ENCODE results near the gene FZR1. TPM values are rescaled to one million over a fixed set of nuclear protein-coding genes. Genes with fewer than 3 reads are reported as not detected.

The FZR1 gene
- total RNA-seq, 1 experiment from 2014 or later, result 87.4 TPM

GRCh38 chr19:3508771-3509535, 2.8 kb downstream of the FZR1 start:
- Histone ChIP-seq H3K4me1 (ENCODE audit: insufficient read depth, low read length, poor library complexity, severe bottlenecking) (peaks cover 23% of the 10 kb centered on the region), H3K4me3 (ENCODE audit: low read depth, low read length, poor library complexity, severe bottlenecking) (no peak overlapping the region), H3K9me3 (ENCODE audit: low read depth, low read length, poor library complexity, severe bottlenecking) (no peaks in the 10 kb centered on the region), H3K27me3 (replicated peaks; ENCODE audit: insufficient read depth, low read depth, low read length, poor library complexity) (no peaks in the 10 kb centered on the region), H3K36me3 (ENCODE audit: insufficient read depth, low read length, poor library complexity, severe bottlenecking) (peaks cover 25% of the 10 kb centered on the region), H3K27ac (ENCODE audit: low read depth, low read length, poor library complexity, severe bottlenecking) (no peak overlapping the region)
- ChIA-PET POLR2A (ENCODE audit: low non-redundant PET) (no interaction called here), CTCF (no interaction called here)
- no TSS peak for BruUV-seq (replicated peaks)
- intact Hi-C loops (cut with micrococcal nuclease; ENCODE audit: unreplicated experiment), result no loop called here
- TF ChIP-seq, protein P1, sequence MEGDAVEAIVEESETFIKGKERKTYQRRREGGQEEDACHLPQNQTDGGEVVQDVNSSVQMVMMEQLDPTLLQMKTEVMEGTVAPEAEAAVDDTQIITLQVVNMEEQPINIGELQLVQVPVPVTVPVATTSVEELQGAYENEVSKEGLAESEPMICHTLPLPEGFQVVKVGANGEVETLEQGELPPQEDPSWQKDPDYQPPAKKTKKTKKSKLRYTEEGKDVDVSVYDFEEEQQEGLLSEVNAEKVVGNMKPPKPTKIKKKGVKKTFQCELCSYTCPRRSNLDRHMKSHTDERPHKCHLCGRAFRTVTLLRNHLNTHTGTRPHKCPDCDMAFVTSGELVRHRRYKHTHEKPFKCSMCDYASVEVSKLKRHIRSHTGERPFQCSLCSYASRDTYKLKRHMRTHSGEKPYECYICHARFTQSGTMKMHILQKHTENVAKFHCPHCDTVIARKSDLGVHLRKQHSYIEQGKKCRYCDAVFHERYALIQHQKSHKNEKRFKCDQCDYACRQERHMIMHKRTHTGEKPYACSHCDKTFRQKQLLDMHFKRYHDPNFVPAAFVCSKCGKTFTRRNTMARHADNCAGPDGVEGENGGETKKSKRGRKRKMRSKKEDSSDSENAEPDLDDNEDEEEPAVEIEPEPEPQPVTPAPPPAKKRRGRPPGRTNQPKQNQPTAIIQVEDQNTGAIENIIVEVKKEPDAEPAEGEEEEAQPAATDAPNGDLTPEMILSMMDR (conservative IDR thresholded peaks at IDR 0.05; ENCODE audit: low read depth, low read length), result no peak
- TF ChIP-seq EZH2 (IDR thresholded peaks at IDR 0.05; ENCODE audit: borderline replicate concordance, low read depth, low read length, poor library complexity, severe bottlenecking), result no peak
- no peak for DNase-seq (ENCODE audit: low spot score)

DNA sequence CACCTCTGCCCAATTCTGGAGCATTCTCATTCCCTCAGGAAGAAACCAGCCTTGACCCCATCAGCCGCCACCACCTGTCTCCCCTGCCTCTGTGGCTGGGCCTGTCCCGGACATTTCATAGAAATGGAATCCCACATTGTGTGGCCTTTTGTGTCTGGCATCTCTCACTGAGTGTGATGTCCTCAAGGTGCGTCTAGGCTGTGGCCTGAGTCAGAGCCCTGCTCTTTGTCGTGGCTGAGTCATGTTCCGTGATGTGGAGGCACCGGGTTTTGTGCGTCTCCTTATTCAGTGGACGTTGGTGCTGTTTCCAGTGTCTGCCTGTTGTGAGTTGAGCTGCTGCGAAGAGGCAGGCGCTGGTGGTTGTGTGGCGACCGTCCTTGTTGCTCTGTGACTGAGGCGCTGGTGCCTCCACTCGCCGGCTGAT, 3.5 kb downstream of the FZR1 start:
- TF ChIP-seq, protein P1 (conservative IDR thresholded peaks at IDR 0.05; ENCODE audit: low read depth, low read length), result no peak
- no peak for TF ChIP-seq EZH2 (IDR thresholded peaks at IDR 0.05; ENCODE audit: borderline replicate concordance, low read depth, low read length, poor library complexity, severe bottlenecking)
- Histone ChIP-seq H3K4me3 (ENCODE audit: low read depth, low read length, poor library complexity, severe bottlenecking) (no peak overlapping the region), H3K9me3 (ENCODE audit: low read depth, low read length, poor library complexity, severe bottlenecking) (no peaks in the 10 kb centered on the region), H3K27me3 (replicated peaks; ENCODE audit: insufficient read depth, low read depth, low read length, poor library complexity) (no peaks in the 10 kb centered on the region), H3K27ac (ENCODE audit: low read depth, low read length, poor library complexity, severe bottlenecking) (no peak overlapping the region), H3K36me3 (ENCODE audit: insufficient read depth, low read length, poor library complexity, severe bottlenecking) (peaks cover 25% of the 10 kb centered on the region), H3K4me1 (ENCODE audit: insufficient read depth, low read length, poor library complexity, severe bottlenecking) (peaks cover 23% of the 10 kb centered on the region)
- CTCF ChIA-PET, result no interaction called here
- DNase-seq (ENCODE audit: low spot score), result no peak
- intact Hi-C loops (cut with micrococcal nuclease; ENCODE audit: unreplicated experiment), result no loop called here
- POLR2A ChIA-PET (ENCODE audit: low non-redundant PET), result no interaction called here
- BruUV-seq (replicated peaks), result no TSS peak

DNA sequence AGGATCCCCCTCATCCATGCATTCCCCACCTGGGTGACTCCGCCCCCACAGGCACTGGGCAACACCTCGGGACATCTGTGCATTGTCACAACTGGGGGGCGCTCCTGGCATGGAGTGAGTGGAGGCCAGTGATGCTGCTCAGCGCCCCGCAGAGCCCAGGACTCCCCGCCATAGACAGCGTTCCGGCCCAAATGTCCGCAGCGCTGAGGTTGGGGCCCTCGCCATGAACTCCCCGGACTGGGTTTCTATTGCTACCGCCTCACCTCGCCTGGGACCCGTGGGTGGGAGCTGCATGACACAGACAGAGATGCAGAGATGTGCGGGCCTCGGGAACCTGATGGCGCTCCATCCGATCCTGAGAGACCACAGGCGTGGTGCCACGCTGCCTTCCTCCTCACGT, 4.6 kb downstream of the FZR1 start:
- ChIA-PET POLR2A (ENCODE audit: low non-redundant PET) (no interaction called here), CTCF (no interaction called here)
- no peaks in the 10 kb centered on the region for H3K27me3 ChIP-seq (replicated peaks; ENCODE audit: insufficient read depth, low read depth, low read length, poor library complexity)
- intact Hi-C loops (cut with micrococcal nuclease; ENCODE audit: unreplicated experiment), result no loop called here
- H3K4me1 ChIP-seq (ENCODE audit: insufficient read depth, low read length, poor library complexity, severe bottlenecking), result peaks cover 12% of the 10 kb centered on the region
- no peak overlapping the region for H3K4me3 ChIP-seq (ENCODE audit: low read depth, low read length, poor library complexity, severe bottlenecking)
- H3K9me3 ChIP-seq (ENCODE audit: low read depth, low read length, poor library complexity, severe bottlenecking), result no peaks in the 10 kb centered on the region
- no peak overlapping the region for H3K27ac ChIP-seq (ENCODE audit: low read depth, low read length, poor library complexity, severe bottlenecking)
- H3K36me3 ChIP-seq (ENCODE audit: insufficient read depth, low read length, poor library complexity, severe bottlenecking), result peaks cover 25% of the 10 kb centered on the region
- no TSS peak for BruUV-seq (replicated peaks)
- TF ChIP-seq EZH2 (IDR thresholded peaks at IDR 0.05; ENCODE audit: borderline replicate concordance, low read depth, low read length, poor library complexity, severe bottlenecking), result no peak
- TF ChIP-seq, protein P1 (conservative IDR thresholded peaks at IDR 0.05; ENCODE audit: low read depth, low read length), result no peak
- no peak for DNase-seq (ENCODE audit: low spot score)

Measured in A673 (cell line).